Colonic mucosa (tissue), 4 donors: ENCODE results near the gene MCHR1. TPM values are rescaled to one million over a fixed set of nuclear protein-coding genes. Genes with fewer than 3 reads are reported as not detected.
"Not testable (repeated sequence)": the region's sequence is repeated elsewhere in the genome, so short reads cannot be mapped to it uniquely, and the experiment has no call there.

Experiments used
- DNase-seq: peaks from one replicate; pipeline ENCODE4 v3.0.0-alpha.2; 2020
- H3K27ac ChIP-seq: fragments of 200-600 bp; one replicate; pipeline ENCODE4 v1.8.0; 2021
- H3K27me3 ChIP-seq: fragments of 200-600 bp; one replicate; pipeline ENCODE4 v1.8.0; 2021
- H3K36me3 ChIP-seq: fragments of 200-600 bp; one replicate; pipeline ENCODE4 v1.8.0; 2021
- H3K4me1 ChIP-seq: fragments of 200-600 bp; one replicate; pipeline ENCODE4 v1.8.0; 2021; ENCODE audit warnings: mild to moderate bottlenecking
- H3K4me3 ChIP-seq: fragments of 200-600 bp; one replicate; pipeline ENCODE4 v1.8.0; 2021
- H3K9ac ChIP-seq, 2 donors: one replicate each; pipeline ENCODE4 v1.7.0; 2013; ENCODE audit warnings: control low read depth in 2 of 2, low read depth in 2 of 2, low read length in 2 of 2
- H3K9me3 ChIP-seq: fragments of 200-600 bp; one replicate; pipeline ENCODE4 v1.8.0; 2021
- CTCF ChIP-seq: fragments of 200-600 bp; IDR thresholded peaks from one replicate; pipeline ENCODE4 v1.8.0; 2022; ENCODE audit warnings: antibody characterized with exemption, mild to moderate bottlenecking
- intact Hi-C: fragments of 100-400 bp; cut with DNase I; formaldehyde crosslinking; loops from one replicate; pipeline ENCODE4 v1.14.1; 2022
- total RNA-seq, 2 donors: library from RNA; stranded (reverse); fragmentation: NEBNext Ultra II Directional in 1 of 2; extraction: Animal tissue kit (Norgen Biotek cat#: 25700) in 1 of 2; gene quantifications; one replicate each; pipeline ENCODE4 v1.2.1, GENCODE V29; 2021
- donor health status: healthy.
- donor health status: DM: no; HTN: no; CAD: no.
- donor health status: DM: no; HTN: no; CAD: no.

Gene MCHR1
- total RNA-seq, 2 donors from 2014 or later: 0.16 TPM; not detected in 1

GRCh38 chr22:40714499-40715337 lies 35.4 kb downstream of the MCHR1 start:
- TF ChIP-seq CTCF: no peak
- Histone ChIP-seq H3K4me3 (no peak overlapping the region), H3K27ac (no peak overlapping the region), H3K9me3 (no peaks in the 10 kb centered on the region), H3K4me1 (no peaks in the 10 kb centered on the region), H3K27me3 (no peaks in the 10 kb centered on the region), H3K9ac (no peak overlapping the region), H3K36me3 (no peaks in the 10 kb centered on the region)
- intact Hi-C loops: no loop called here
- no peak for DNase-seq

- Histone ChIP-seq H3K27ac (no peak overlapping the region), H3K4me3 (no peak overlapping the region), H3K9ac (no peak overlapping the region), H3K4me1 (no peaks in the 10 kb centered on the region), H3K36me3 (no peaks in the 10 kb centered on the region), H3K9me3 (no peaks in the 10 kb centered on the region), H3K27me3 (no peaks in the 10 kb centered on the region)
- intact Hi-C loops: no loop called here
- no peak for DNase-seq
- no peak for TF ChIP-seq CTCF
These were observed 36.8 kb downstream of the MCHR1 start for GRCh38 chr22:40716116-40716515.

- H3K9ac ChIP-seq, H3K27ac ChIP-seq, intact Hi-C loops, DNase-seq, H3K9me3 ChIP-seq, H3K36me3 ChIP-seq, H3K27me3 ChIP-seq, H3K4me1 ChIP-seq, H3K4me3 ChIP-seq: not testable (repeated sequence)
These were observed 38.4 kb downstream of the MCHR1 start for GRCh38 chr22:40717657-40718056.

GRCh38 chr22:40718250-40719204 lies 39.2 kb downstream of the MCHR1 start:
- no peaks in the 10 kb centered on the region for H3K27me3 ChIP-seq
- H3K4me1 ChIP-seq: no peaks in the 10 kb centered on the region
- no peak for DNase-seq
- no peak overlapping the region for H3K9ac ChIP-seq
- intact Hi-C loops: no loop called here
- H3K36me3 ChIP-seq: no peaks in the 10 kb centered on the region
- no peaks in the 10 kb centered on the region for H3K9me3 ChIP-seq
- no peak overlapping the region for H3K27ac ChIP-seq
- H3K4me3 ChIP-seq: no peak overlapping the region
- TF ChIP-seq CTCF: no peak

GRCh38 chr22:40719599-40719998 lies 40.3 kb downstream of the MCHR1 start:
- TF ChIP-seq CTCF: no peak
- H3K4me3 ChIP-seq: no peak overlapping the region
- H3K4me1 ChIP-seq: no peaks in the 10 kb centered on the region
- H3K9ac ChIP-seq: no peak overlapping the region
- H3K9me3 ChIP-seq: no peaks in the 10 kb centered on the region
- no peak for DNase-seq
- intact Hi-C loops: no loop called here
- H3K27me3 ChIP-seq: no peaks in the 10 kb centered on the region
- no peaks in the 10 kb centered on the region for H3K36me3 ChIP-seq
- no peak overlapping the region for H3K27ac ChIP-seq

GRCh38 chr22:40720156-40720537 lies 40.9 kb downstream of the MCHR1 start:
- H3K4me1 ChIP-seq, H3K4me3 ChIP-seq, H3K27ac ChIP-seq, H3K27me3 ChIP-seq, H3K9ac ChIP-seq, intact Hi-C loops, H3K36me3 ChIP-seq, H3K9me3 ChIP-seq, DNase-seq: not testable (repeated sequence)
